H9 (cell line): ENCODE measurements around the gene PASK. TPM values are rescaled to one million over a fixed set of nuclear protein-coding genes. Genes with fewer than 3 reads are reported as not detected.

ENCODE experiments used
- DNase-seq: peaks from one replicate; pipeline ENCODE4 v3.0.0-alpha.2; 2017
- H2AFZ ChIP-seq: one replicate; pipeline ENCODE4 v1.6.1; 2013; ENCODE audit warnings: mild to moderate bottlenecking, low read length, control low read depth, moderate library complexity
- H2AK5ac ChIP-seq: 2 replicates; pipeline ENCODE4 v1.6.1; 2013; ENCODE audit warnings: low read length, control low read depth, mixed read lengths; ENCODE audit not compliant: insufficient read length
- H2BK120ac ChIP-seq: one replicate; pipeline ENCODE4 v1.6.1; 2013; ENCODE audit warnings: low read depth, mild to moderate bottlenecking, low read length, control low read depth, inconsistent platforms; ENCODE audit not compliant: poor library complexity, severe bottlenecking
- H2BK12ac ChIP-seq: 2 replicates; pipeline ENCODE4 v1.6.1; 2013; ENCODE audit warnings: low read length, control low read depth, mixed read lengths, low read depth; ENCODE audit not compliant: insufficient read length
- H2BK15ac ChIP-seq: 2 replicates; pipeline ENCODE4 v1.6.1; 2013; ENCODE audit warnings: low read depth, low read length, control low read depth
- H2BK20ac ChIP-seq: one replicate; pipeline ENCODE4 v1.6.1; 2013; ENCODE audit warnings: low read depth, mild to moderate bottlenecking, low read length, control low read depth, inconsistent platforms; ENCODE audit not compliant: poor library complexity, severe bottlenecking
- H2BK5ac ChIP-seq: 2 replicates; pipeline ENCODE4 v1.6.1; 2013; ENCODE audit warnings: low read length, control low read depth, mixed read lengths; ENCODE audit not compliant: insufficient read length
- H3K14ac ChIP-seq: 2 replicates; pipeline ENCODE4 v1.6.1; 2013; ENCODE audit warnings: low read length, control low read depth; ENCODE audit not compliant: insufficient read depth
- H3K18ac ChIP-seq: 2 replicates; pipeline ENCODE4 v1.6.1; 2013; ENCODE audit warnings: low read depth, mild to moderate bottlenecking, mixed read lengths, low read length, control low read depth; ENCODE audit not compliant: insufficient read length
- H3K23ac ChIP-seq: 2 replicates; pipeline ENCODE4 v1.6.1; 2013; ENCODE audit warnings: low read length, control low read depth, mixed read lengths, low read depth; ENCODE audit not compliant: insufficient read length
- H3K23me2 ChIP-seq: 2 replicates; pipeline ENCODE4 v1.6.1; 2013; ENCODE audit warnings: low read depth, mild to moderate bottlenecking, mixed read lengths, low read length, control low read depth; ENCODE audit not compliant: insufficient read length, poor library complexity, severe bottlenecking
- H3K27ac ChIP-seq: 2 replicates; pipeline ENCODE4 v1.5.1; 2013; ENCODE audit warnings: low read length, control low read depth, mixed read lengths, low read depth; ENCODE audit not compliant: insufficient read length
- H3K27me3 ChIP-seq: 2 replicates; pipeline ENCODE4 v1.6.1; 2013; ENCODE audit warnings: low read length, control low read depth, inconsistent platforms; ENCODE audit not compliant: insufficient read depth
- H3K4ac ChIP-seq: 2 replicates; pipeline ENCODE4 v1.6.1; 2013; ENCODE audit warnings: low read depth, mild to moderate bottlenecking, control low read depth, inconsistent platforms, low read length, moderate library complexity
- H3K4me1 ChIP-seq: 2 replicates; pipeline ENCODE4 v1.6.1; 2013; ENCODE audit warnings: low read length, control low read depth, inconsistent platforms; ENCODE audit not compliant: insufficient read depth
- H3K4me2 ChIP-seq: 2 replicates; pipeline ENCODE4 v1.6.1; 2013; ENCODE audit warnings: low read length, control low read depth, mixed read lengths; ENCODE audit not compliant: insufficient read length, insufficient read depth
- H3K56ac ChIP-seq: 2 replicates; pipeline ENCODE4 v1.6.1; 2013; ENCODE audit warnings: low read depth, mild to moderate bottlenecking, mixed read lengths, low read length, control low read depth; ENCODE audit not compliant: insufficient read length
- H3K79me1 ChIP-seq: 2 replicates; pipeline ENCODE4 v1.6.1; 2013; ENCODE audit warnings: low read depth, mild to moderate bottlenecking, moderate library complexity, low read length, control low read depth, inconsistent platforms; ENCODE audit not compliant: insufficient read depth, poor library complexity, severe bottlenecking
- H3K79me2 ChIP-seq: 2 replicates; pipeline ENCODE4 v1.6.1; 2013; ENCODE audit warnings: low read length, control low read depth, inconsistent platforms; ENCODE audit not compliant: insufficient read depth
- H3K9ac ChIP-seq: 2 replicates; pipeline ENCODE4 v1.6.1; 2013; ENCODE audit warnings: low read length, control low read depth, mixed read lengths; ENCODE audit not compliant: insufficient read length; ENCODE audit errors: extremely low read depth
- H3K9me3 ChIP-seq: one replicate; pipeline ENCODE4 v1.6.1; 2013; ENCODE audit warnings: low read depth, low read length, inconsistent platforms; ENCODE audit not compliant: control insufficient read depth
- H3T11ph ChIP-seq: one replicate; pipeline ENCODE4 v1.6.1; 2013; ENCODE audit warnings: mild to moderate bottlenecking, low read length, control low read depth, inconsistent platforms
- H4K20me1 ChIP-seq: one replicate; pipeline ENCODE4 v1.6.1; 2013; ENCODE audit not compliant: control insufficient read depth, insufficient read length, insufficient read depth
- H4K5ac ChIP-seq: 2 replicates; pipeline ENCODE4 v1.6.1; 2013; ENCODE audit warnings: low read depth, mild to moderate bottlenecking, mixed read lengths, low read length, control low read depth; ENCODE audit not compliant: insufficient read length
- H4K8ac ChIP-seq: replicated peaks from 2 replicates; pipeline ENCODE4 v1.6.1; 2013; ENCODE audit warnings: low read length, control low read depth, mixed read lengths, low read depth; ENCODE audit not compliant: insufficient read length
- H4K91ac ChIP-seq: 2 replicates; pipeline ENCODE4 v1.6.1; 2013; ENCODE audit warnings: low read depth, mild to moderate bottlenecking, moderate library complexity, mixed read lengths, low read length, control low read depth; ENCODE audit not compliant: insufficient read length
- H3K27ac Mint-ChIP-seq, 3 experiments: 2 replicates in 2 of 3; 3 replicates in 1 of 3; pipeline ENCODE4 v1.8.0; 2020 to 2021; ENCODE audit warnings: mixed read lengths in 3 of 3, mild to moderate bottlenecking in 1 of 3, moderate library complexity in 1 of 3
- H3K27me3 Mint-ChIP-seq: 2 replicates; pipeline ENCODE4 v1.8.0; 2021; ENCODE audit warnings: low read depth, mild to moderate bottlenecking, moderate library complexity, mixed read lengths
- H3K36me3 Mint-ChIP-seq, 3 experiments: 2 replicates in 2 of 3; 3 replicates in 1 of 3; pipeline ENCODE4 v1.8.0; 2020 to 2021; ENCODE audit warnings: low read depth in 3 of 3, mixed read lengths in 3 of 3; ENCODE audit not compliant: insufficient read depth in 1 of 3
- H3K4me1 Mint-ChIP-seq, 2 experiments: 2 replicates each; pipeline ENCODE4 v1.8.0; 2020; ENCODE audit warnings: mixed read lengths in 2 of 2
- H3K4me3 Mint-ChIP-seq, 2 experiments: 2 replicates in 1 of 2; 3 replicates in 1 of 2; pipeline ENCODE4 v1.8.0; 2020 to 2021; ENCODE audit warnings: mild to moderate bottlenecking in 2 of 2, mixed read lengths in 2 of 2, moderate library complexity in 1 of 2
- H3K9me3 Mint-ChIP-seq, 2 experiments: 2 replicates in 1 of 2; 3 replicates in 1 of 2; pipeline ENCODE4 v1.8.0; 2020; ENCODE audit warnings: mild to moderate bottlenecking in 2 of 2, mixed read lengths in 2 of 2, moderate library complexity in 1 of 2
- CTCF ChIP-seq: fragments of 200-600 bp; sonication (generic); conservative IDR thresholded peaks from 3 replicates; pipeline ENCODE4 v1.8.0; 2021; ENCODE audit warnings: antibody characterized with exemption, mild to moderate bottlenecking
- WGBS: extraction: QIAGEN DNeasy Blood & Tissue Kit; methylation state at CpG from one replicate; pipeline ENCODE4 v1.1.7; 2013; ENCODE audit warnings: missing lambda C conversion rate, low lambda C conversion rate, mixed read lengths; ENCODE audit not compliant: insufficient read length; ENCODE audit errors: extremely low coverage; 5-methylcytosine and 5-hydroxymethylcytosine counted together
- total RNA-seq: library from RNA; stranded (reverse); gene quantifications from 2 replicates; pipeline ENCODE4 v1.2.1, GENCODE V29; 2021

PASK gene
- total RNA-seq, 1 experiment from 2014 or later = 68.0 TPM

GRCh38 chr2:241064802-241065354 is 84.4 kb downstream of the PASK start:
- Histone ChIP-seq H3K23ac (no peak overlapping the region), H3K14ac (no peak overlapping the region), H3K9ac (no peak overlapping the region), H2BK12ac (no peak overlapping the region), H3K4me1 (no peaks in the 10 kb centered on the region), H2AFZ (no peak overlapping the region), H3K9me3 (no peaks in the 10 kb centered on the region), H4K5ac (no peak overlapping the region), H3K27me3 (no peaks in the 10 kb centered on the region), H2BK15ac (no peak overlapping the region), H4K8ac (no peak overlapping the region), H3K4me2 (no peak overlapping the region), H3K79me1 (no peaks in the 10 kb centered on the region), H4K91ac (no peak overlapping the region), H2AK5ac (no peak overlapping the region), H4K20me1 (no peaks in the 10 kb centered on the region), H3K27ac (no peak overlapping the region), H2BK120ac (no peak overlapping the region), H2BK5ac (no peak overlapping the region), H3T11ph (no peak overlapping the region), H3K79me2 (no peaks in the 10 kb centered on the region), H3K4ac (no peak overlapping the region), H3K56ac (no peak overlapping the region), H3K18ac (no peak overlapping the region), H3K23me2 (no peaks in the 10 kb centered on the region), H2BK20ac (no peak overlapping the region)
- no peak overlapping the region for H3K4me3 Mint-ChIP-seq
- peaks cover 0 to 7% of the 10 kb centered on the region in 2 experiments; a peak in 3 of 4 replicates for H3K4me1 Mint-ChIP-seq
- no peaks in the 10 kb centered on the region for H3K36me3 Mint-ChIP-seq
- no peaks in the 10 kb centered on the region; the same call in 1 of the 2 replicates for H3K27me3 Mint-ChIP-seq
- DNase-seq = no peak
- no CpG with 5 or more reads among the region's 23 CpGs for WGBS
- H3K9me3 Mint-ChIP-seq = no peaks in the 10 kb centered on the region
- no peak overlapping the region for H3K27ac Mint-ChIP-seq
- no peak for TF ChIP-seq CTCF
